B cell (primary cell): ENCODE measurements around the gene RBMX2.

Experiments
- CTCF ChIP-seq: fragments of 200-600 bp; IDR thresholded peaks from one replicate; pipeline ENCODE4 v1.8.0; 2022; ENCODE audit warnings: antibody characterized with exemption, mild to moderate bottlenecking
- EZH2 ChIP-seq: IDR thresholded peaks from 2 replicates; pipeline ENCODE4 v1.6.1; 2012; ENCODE audit warnings: borderline replicate concordance, low read depth, mild to moderate bottlenecking, moderate library complexity, low read length; ENCODE audit not compliant: insufficient read depth, poor library complexity, severe bottlenecking

GRCh38 chrX:130413415-130413814 lies 11.6 kb downstream of the RBMX2 start:
- TF ChIP-seq CTCF (no peak), EZH2 (no peak)
